NOMO-1 treated with DMSO at 0.1 percent for 48 hours (cell line): ENCODE data around the gene SPART.
"Not testable (repeated sequence)": the region's sequence is repeated elsewhere in the genome, so short reads cannot be mapped to it uniquely, and the experiment has no call there.

Source experiments
- DNase-seq: peaks from one replicate; lab custom pipeline; 2025; ENCODE audit not compliant: unreplicated experiment; lab: John Stamatoyannopoulos, UW

SPART gene

GRCh38 chr13:36354842-36355623 lies 8.8 kb upstream of the SPART start:
- DNase-seq: no peak

GRCh38 chr13:36353001-36353400 lies 6.8 kb upstream of the SPART start:
- no peak for DNase-seq

GRCh38 chr13:36352350-36352749 lies 6.2 kb upstream of the SPART start:
- no peak for DNase-seq

GRCh38 chr13:36347531-36348210 lies 1.5 kb upstream of the SPART start:
- peak; percentile 50 for DNase-seq

DNA sequence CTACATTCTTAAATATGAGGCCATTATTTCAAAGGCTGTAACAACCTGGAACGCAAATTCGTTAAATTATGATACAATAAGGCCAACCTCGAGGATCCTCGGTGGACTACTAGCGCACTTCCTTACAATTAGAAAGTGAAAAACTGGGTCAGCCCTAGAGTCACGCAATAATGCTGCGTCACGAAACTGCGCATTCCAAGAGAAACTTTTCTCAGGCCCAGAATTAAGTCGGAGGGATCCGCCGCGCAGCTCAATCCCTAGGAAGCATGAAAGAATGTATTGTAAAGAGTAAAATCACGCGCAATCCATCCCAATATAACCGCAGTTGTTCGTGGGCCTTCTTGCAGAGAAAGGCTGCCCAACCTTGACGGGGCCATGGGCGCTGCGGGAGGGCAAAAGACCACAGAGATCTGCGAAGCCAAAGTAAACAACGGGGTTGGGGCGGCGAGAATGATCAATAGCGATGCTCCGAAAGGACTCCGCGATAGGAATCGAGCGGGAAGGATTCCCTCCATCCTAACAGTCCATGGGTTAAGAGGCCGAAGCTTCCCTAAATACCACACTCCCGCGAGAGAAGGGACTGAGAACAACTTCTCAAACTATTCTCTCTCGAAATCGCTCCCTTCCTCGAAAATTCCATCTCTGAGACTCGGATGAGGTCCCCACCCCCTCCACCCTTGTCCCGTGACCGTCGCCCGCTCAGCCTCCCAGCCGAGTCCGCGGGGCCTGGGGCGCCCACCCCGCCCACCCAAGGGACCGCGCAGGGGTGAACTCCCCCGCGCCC lies 564 bp downstream of the SPART start:
- DNase-seq: peak; percentile 80

DNA sequence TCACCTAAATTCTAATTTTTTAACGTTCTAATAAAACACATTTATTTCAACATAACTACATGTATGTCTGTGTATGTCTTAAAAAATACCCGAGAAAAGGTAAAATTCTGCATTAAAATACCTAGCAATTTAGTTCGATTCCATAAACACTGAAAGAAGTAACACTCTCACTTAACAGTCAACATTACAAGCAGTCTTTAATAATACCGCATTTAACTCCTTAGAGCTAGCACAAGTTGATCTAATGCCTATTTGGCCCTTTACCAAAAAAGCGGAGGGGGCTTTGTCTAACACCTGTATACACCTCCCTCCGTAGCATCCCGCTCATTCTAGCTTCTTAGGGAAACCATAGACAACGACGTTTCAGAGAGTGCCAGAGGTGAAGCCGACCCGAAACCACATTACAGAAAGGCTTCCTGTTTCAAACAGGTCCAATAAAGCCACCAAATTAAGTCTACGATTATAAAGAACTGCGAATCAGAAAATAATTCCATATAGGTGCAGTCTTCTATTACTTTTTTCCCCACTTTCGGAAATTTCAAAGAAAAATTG lies 1.2 kb downstream of the SPART start:
- DNase-seq: peak; percentile 58

DNA sequence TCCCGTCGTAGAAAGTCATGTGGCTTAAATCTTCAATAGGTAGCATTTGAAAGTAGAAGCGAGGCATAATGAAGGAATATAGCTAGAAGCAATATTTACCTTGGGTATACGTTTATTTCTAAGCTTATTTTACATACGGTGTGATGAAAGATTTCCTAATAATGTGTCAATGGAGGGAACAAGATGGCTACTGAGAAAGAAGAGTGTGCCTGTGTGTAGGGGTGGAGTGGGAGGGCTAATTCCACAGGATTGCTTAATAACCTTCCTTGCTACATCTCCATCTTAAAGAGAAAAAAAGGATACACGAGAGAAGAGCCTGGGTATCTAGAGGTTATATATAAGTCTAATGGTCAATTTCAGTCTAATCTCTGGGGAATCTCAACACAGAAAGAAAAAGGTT lies 2.0 kb downstream of the SPART start:
- DNase-seq: peak; percentile 59

- no peak for DNase-seq
Observed at GRCh38 chr13:36343766-36344165, 2.4 kb downstream of the SPART start.

- no peak for DNase-seq
Observed at GRCh38 chr13:36342715-36343114, 3.5 kb downstream of the SPART start.

DNA sequence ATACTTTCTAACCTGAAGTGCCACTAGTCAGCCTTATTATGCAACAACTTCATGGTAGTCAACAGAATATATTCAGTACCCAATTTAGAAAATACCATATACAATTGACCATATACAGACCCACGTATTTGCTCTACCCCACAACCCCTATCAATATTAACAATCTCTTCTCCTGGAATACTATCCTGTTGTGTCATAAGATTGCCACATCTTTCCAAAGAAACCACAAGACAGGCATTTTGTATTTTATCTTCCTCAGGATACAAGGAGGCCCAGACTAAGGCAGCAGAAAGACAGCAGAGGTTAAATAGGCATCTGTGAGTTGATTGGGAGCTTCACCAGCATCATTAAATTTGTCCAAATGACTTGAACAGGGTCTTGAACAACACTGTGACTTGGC lies 4.5 kb downstream of the SPART start:
- DNase-seq: no peak

- no peak for DNase-seq
Observed at GRCh38 chr13:36339600-36340155, 6.5 kb downstream of the SPART start.

- DNase-seq: no peak
Observed at GRCh38 chr13:36337938-36338641, 8.1 kb downstream of the SPART start.

DNA sequence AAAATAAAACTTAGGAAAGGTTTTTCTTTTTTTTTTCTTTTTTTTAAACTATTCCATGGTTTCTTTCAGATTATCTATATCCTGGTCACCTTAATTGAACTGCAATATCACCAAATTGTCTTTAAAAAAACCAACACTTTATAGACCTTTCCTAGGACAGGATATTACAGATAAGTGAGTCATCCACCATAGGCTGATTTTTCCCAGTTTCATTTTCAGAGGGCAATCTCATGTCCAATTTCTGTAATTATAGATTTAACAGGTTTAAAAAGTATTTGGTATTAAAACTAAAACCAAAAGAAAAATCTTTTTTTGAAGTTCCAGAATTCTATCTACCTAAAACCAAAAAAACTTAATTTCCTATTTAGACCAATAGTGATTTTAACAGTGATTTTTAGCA lies 13.2 kb downstream of the SPART start:
- DNase-seq: no peak

- not testable (repeated sequence) for DNase-seq
Observed at GRCh38 chr13:36332255-36332654, 13.9 kb downstream of the SPART start.

GRCh38 chr13:36331280-36331679 lies 14.9 kb downstream of the SPART start:
- DNase-seq: no peak

DNA sequence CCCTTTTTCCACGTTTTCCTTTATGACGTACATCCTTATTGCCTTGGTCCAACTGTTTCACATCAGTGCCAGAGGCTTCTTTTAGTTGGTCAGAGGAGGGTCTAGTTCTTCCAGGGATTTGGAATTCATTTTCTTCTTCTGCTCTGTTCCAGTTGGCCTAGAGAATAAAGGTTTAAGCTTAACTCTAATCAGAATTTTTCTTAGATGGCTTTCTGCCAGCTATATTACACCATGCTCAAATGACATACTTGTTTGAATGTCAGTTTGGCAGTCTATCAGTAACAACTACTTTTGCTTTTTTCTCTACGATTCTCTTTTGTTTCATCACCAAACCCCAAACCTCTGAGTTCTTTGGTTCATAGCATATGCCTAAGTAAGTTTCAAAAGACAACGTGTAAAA lies 16.8 kb downstream of the SPART start:
- no peak for DNase-seq

DNA sequence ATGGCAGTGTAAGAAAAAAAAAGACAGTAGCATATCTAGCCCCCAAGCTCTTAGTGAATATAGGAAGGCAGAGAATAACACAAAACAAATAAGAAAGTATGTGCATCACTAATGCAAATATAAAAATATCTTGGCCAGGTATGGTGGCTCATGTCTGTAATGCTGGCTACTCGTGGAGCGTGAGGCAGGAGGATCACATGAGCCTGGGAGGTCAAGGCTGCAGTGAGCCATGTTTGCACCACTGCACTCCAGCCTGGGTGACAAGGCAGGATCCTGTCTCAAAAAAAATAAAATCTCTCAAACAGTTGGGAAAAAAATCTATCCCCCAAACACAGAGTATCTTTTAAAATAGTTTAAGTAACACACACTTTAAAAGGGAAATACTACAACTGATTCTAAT lies 17.4 kb downstream of the SPART start:
- DNase-seq: no peak

DNA sequence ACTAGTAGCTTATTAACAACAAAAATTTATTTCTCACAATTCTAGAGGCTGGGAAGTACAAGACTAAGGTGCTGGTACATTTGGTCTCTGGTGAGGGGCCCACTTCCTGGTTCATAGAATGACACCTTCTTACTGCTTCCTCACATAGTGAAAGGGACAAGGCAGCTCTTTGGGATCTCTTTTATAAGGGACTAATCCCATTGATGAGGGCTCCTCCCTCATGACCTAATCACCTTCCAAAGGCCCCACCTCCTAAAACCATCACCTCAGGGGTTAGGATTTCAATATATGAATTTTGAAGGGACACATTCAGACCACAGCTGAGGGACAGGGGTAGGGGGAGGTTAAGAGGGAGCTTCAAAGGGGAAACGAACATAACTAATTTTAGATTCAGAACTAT lies 20.3 kb downstream of the SPART start:
- no peak for DNase-seq

DNA sequence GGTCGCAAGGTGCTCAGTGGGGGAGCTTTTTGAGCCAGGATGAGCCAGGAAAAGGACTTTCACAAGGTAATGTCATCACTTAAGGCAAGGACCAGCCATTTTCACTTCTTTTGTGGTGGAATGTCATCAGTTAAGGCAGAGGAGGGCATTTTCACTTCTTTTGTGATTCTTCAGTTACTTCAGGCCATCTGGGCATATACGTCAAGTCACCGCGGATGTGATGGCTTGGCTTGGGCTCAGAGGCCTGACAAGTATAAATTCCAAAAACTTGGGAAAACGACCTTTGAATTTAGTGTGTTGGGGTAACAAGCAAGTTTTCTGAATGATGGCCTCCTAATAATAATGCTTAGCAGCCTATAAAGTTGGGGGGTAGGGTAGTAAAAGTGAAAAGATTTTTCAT lies 21.3 kb downstream of the SPART start:
- not testable (repeated sequence) for DNase-seq

- no peak for DNase-seq
Observed at GRCh38 chr13:36323951-36324566, 22.1 kb downstream of the SPART start.
